MCF 10A (cell line): ENCODE data around the gene SIX2. TPM values are rescaled to one million over a fixed set of nuclear protein-coding genes. Genes with fewer than 3 reads are reported as not detected.

Experiments used
- BruUV-seq: library from RNA; stranded (reverse); fragments of 400-500 nt; replicated peaks from 2 replicates; lab custom pipeline; 2021; lab: Mats Ljungman, UMichigan
- CTCF ChIA-PET: fragments of 300-600 bp; sonication (Branson Sonifier 250); formaldehyde crosslinking; extraction: SDS; loops from one replicate; lab custom pipeline; 2021; ENCODE audit warnings: antibody characterized with exemption, inconsistent platforms; lab: Yijun Ruan, JAX
- POLR2A ChIA-PET: fragments of 300-600, 350-650 bp; sonication (Branson Sonifier 250); formaldehyde crosslinking; extraction: SDS; loops from one replicate; lab custom pipeline; 2020; ENCODE audit warnings: antibody characterized with exemption, inconsistent platforms; lab: Yijun Ruan, JAX
- DNase-seq: peaks from one replicate; pipeline ENCODE4 v3.0.0-alpha.2; 2018; ENCODE audit not compliant: unreplicated experiment
- H3K27ac Mint-ChIP-seq: one replicate; pipeline ENCODE4 v1.8.0; 2022; ENCODE audit warnings: mild to moderate bottlenecking, low read depth, mixed read lengths; ENCODE audit not compliant: unreplicated experiment
- H3K27me3 Mint-ChIP-seq: one replicate; pipeline ENCODE4 v1.8.0; 2022; ENCODE audit warnings: mixed read lengths; ENCODE audit not compliant: insufficient read depth, unreplicated experiment
- H3K36me3 Mint-ChIP-seq: one replicate; pipeline ENCODE4 v1.8.0; 2022; ENCODE audit warnings: mild to moderate bottlenecking, moderate library complexity, mixed read lengths; ENCODE audit not compliant: insufficient read depth, unreplicated experiment
- H3K4me1 Mint-ChIP-seq: one replicate; pipeline ENCODE4 v1.8.0; 2022; ENCODE audit warnings: mixed read lengths; ENCODE audit not compliant: insufficient read depth, unreplicated experiment
- H3K4me3 Mint-ChIP-seq: one replicate; pipeline ENCODE4 v1.8.0; 2022; ENCODE audit warnings: mild to moderate bottlenecking, moderate library complexity, mixed read lengths; ENCODE audit not compliant: unreplicated experiment
- H3K9me3 Mint-ChIP-seq: one replicate; pipeline ENCODE4 v1.8.0; 2022; ENCODE audit warnings: mixed read lengths; ENCODE audit not compliant: unreplicated experiment
- CTCF ChIP-seq: fragments of 200-600 bp; IDR thresholded peaks from one replicate; pipeline ENCODE4 v1.8.0; 2022; ENCODE audit warnings: antibody characterized with exemption, mild to moderate bottlenecking; ENCODE audit not compliant: unreplicated experiment
- intact Hi-C: fragments of 100-400 bp; cut with micrococcal nuclease; formaldehyde crosslinking; loops from 2 replicates; pipeline ENCODE4 v1.14.1; 2022
- total RNA-seq: library from RNA; stranded (reverse); gene quantifications from 2 replicates; pipeline ENCODE4 v1.2.3, GENCODE V29; 2022

Gene SIX2
- total RNA-seq, 1 experiment from 2014 or later: 1.2 TPM

DNA sequence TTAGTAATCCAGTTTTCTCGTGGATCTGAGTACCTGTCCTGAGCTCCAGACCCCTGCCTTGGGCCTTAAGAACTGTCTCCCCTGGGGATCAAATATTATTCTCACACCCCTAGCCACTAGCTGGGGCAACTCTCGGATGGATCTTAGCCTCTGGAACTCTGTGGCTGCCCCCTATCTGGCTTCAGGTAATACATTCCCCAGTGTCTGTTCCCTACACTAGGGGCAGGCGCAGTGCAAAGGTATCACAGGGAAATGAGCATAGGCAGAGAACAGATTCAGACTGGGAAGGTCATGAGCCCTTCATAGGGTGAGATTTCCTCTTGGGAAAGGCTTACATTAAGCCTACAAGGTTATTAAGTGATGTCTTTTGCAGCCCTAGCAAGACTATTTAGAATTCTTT is 11.2 kb upstream of the SIX2 start:
- ChIA-PET POLR2A (no interaction called here), CTCF (interaction anchor here (0.6 kb wide), 1 partner anchor 441 kb away, joined by 3 read pairs; no protein-coding TSS in a partner anchor)
- H3K27ac Mint-ChIP-seq: no peak overlapping the region
- TF ChIP-seq CTCF: no peak
- DNase-seq: no peak
- H3K27me3 Mint-ChIP-seq: no peaks in the 10 kb centered on the region
- no TSS peak for BruUV-seq
- H3K4me3 Mint-ChIP-seq: no peak overlapping the region
- peaks cover 7% of the 10 kb centered on the region for H3K4me1 Mint-ChIP-seq
- H3K36me3 Mint-ChIP-seq: peaks cover 7% of the 10 kb centered on the region
- H3K9me3 Mint-ChIP-seq: no peaks in the 10 kb centered on the region
- intact Hi-C loops: no loop called here

- TF ChIP-seq CTCF: no peak
- POLR2A ChIA-PET: no interaction called here
- Mint-ChIP-seq H3K4me1 (no peaks in the 10 kb centered on the region), H3K4me3 (no peak overlapping the region), H3K27ac (no peak overlapping the region), H3K36me3 (peaks cover 9% of the 10 kb centered on the region), H3K27me3 (no peaks in the 10 kb centered on the region), H3K9me3 (no peaks in the 10 kb centered on the region)
- CTCF ChIA-PET: no interaction called here
- no peak for DNase-seq
- intact Hi-C loops: no loop called here
- no TSS peak for BruUV-seq
Observed at GRCh38 chr2:45018023-45018422, 8.8 kb upstream of the SIX2 start.

DNA sequence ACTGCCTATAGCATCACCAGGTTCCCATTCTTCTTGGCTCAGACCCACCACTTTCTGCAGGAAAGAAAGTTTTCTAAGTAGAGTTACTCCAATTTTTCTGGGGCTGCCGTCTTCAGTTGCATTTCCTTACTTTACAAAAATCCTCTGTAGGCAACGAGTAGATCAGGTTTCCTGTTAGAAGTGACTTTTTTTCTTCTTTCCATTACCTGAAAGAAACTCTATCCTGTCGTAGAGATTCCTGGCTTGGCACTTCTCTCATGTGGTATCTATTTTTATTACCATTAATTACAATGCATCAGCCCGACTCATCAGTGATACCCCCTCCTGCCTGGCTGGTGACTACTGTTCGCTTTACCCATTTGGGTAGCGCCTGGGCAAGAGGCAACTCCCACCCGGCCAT is 5.6 kb upstream of the SIX2 start:
- POLR2A ChIA-PET: no interaction called here
- no peaks in the 10 kb centered on the region for H3K27me3 Mint-ChIP-seq
- intact Hi-C loops: no loop called here
- no peaks in the 10 kb centered on the region for H3K4me1 Mint-ChIP-seq
- no peak for TF ChIP-seq CTCF
- BruUV-seq: no TSS peak
- peaks cover 9% of the 10 kb centered on the region for H3K36me3 Mint-ChIP-seq
- H3K27ac Mint-ChIP-seq: no peak overlapping the region
- H3K9me3 Mint-ChIP-seq: no peaks in the 10 kb centered on the region
- H3K4me3 Mint-ChIP-seq: no peak overlapping the region
- CTCF ChIA-PET: interaction anchor here (0.6 kb wide), 1 partner anchor 498 kb away, joined by 3 read pairs; no protein-coding TSS in a partner anchor
- DNase-seq: no peak

DNA sequence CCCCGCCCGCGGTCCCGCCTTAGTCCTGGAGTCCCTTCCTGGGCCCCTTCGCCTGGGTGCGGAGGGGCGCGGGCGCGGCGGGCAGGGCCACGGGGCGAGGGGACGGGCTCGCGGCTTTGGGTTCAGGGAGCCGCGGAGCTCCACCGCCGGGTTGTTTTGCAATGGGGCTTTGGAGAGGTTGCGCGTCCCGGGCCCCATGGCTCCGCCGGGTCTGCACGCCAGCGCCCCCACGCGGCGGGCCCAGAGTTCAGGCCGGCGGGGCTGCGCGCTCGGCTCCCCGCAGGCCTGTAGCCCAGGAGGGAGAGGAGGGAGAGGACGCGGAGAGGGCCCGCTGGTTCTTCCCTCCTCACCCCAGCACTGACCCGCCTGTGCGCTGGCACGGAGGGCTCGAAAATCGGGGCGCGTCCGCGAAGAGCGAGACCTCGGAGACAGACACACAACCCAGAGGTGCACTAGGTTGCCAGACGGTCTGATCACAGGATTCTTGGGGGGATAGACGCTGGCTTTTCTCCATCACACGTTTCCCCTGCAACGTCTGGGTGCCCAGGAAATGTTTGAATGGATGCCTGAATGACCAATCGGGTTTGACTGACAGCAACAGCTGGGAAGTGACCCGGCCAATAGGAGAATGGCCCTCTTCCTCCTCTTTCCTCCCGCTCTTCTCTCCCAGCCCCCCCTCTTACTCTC is 4.9 kb upstream of the SIX2 start:
- BruUV-seq: no TSS peak
- no peaks in the 10 kb centered on the region for H3K9me3 Mint-ChIP-seq
- H3K27ac Mint-ChIP-seq: no peak overlapping the region
- H3K4me1 Mint-ChIP-seq: no peaks in the 10 kb centered on the region
- intact Hi-C loops: no loop called here
- no peak overlapping the region for H3K4me3 Mint-ChIP-seq
- DNase-seq: no peak
- ChIA-PET CTCF (interaction anchor here (0.6 kb wide), 2 partner anchors 17 to 499 kb away, joined by 3 to 4 read pairs; no protein-coding TSS in a partner anchor), POLR2A (no interaction called here)
- peaks cover 9% of the 10 kb centered on the region for H3K36me3 Mint-ChIP-seq
- no peaks in the 10 kb centered on the region for H3K27me3 Mint-ChIP-seq
- TF ChIP-seq CTCF: peak; percentile 36
